Measurements from ENCODE around the gene CNDP2. TPM values are rescaled to one million over a fixed set of nuclear protein-coding genes. Genes with fewer than 3 reads are reported as not detected.

The CNDP2 gene
- total and polyA plus RNA-seq, 2 experiments from 2014 or later, result 79.2 to 114 TPM

GRCh38 chr18:74496508-74497323, 553 bp downstream of the CNDP2 start:
- Histone ChIP-seq H3K4me1 (ENCODE audit: low read depth) (peaks cover 5% of the 10 kb centered on the region), H3K27ac (peak overlapping the region; percentile 92), H3K27me3 (no peaks in the 10 kb centered on the region), H3K9me3 (ENCODE audit: low read depth) (no peaks in the 10 kb centered on the region), H3K4me3 (peak overlapping the region; percentile 86), H3K36me3 (peaks cover 6% of the 10 kb centered on the region)
- peak; percentile 65 to 73 for DNase-seq (ENCODE audit: low read depth in 1 of 2, low spot score in 1 of 2)
- peak; percentile 18 for TF ChIP-seq CTCF (IDR thresholded peaks at IDR 0.05; ENCODE audit: low read depth, low read length)

- Histone ChIP-seq H3K4me3 (peak overlapping the region; percentile 86), H3K4me1 (ENCODE audit: low read depth) (peaks cover 5% of the 10 kb centered on the region), H3K9me3 (ENCODE audit: low read depth) (no peaks in the 10 kb centered on the region), H3K27me3 (no peaks in the 10 kb centered on the region), H3K36me3 (peaks cover 12% of the 10 kb centered on the region), H3K27ac (peak overlapping the region; percentile 92)
- no peak for DNase-seq (ENCODE audit: low read depth in 1 of 2, low spot score in 1 of 2)
- TF ChIP-seq CTCF (IDR thresholded peaks at IDR 0.05; ENCODE audit: low read depth, low read length), result no peak
These were observed 1.1 kb downstream of the CNDP2 start for GRCh38 chr18:74497324-74497676.

- H3K4me3 ChIP-seq, result no peak overlapping the region
These were observed 1.6 kb downstream of the CNDP2 start for GRCh38 chr18:74497778-74498177.

GRCh38 chr18:74498712-74499627, 2.8 kb downstream of the CNDP2 start:
- Histone ChIP-seq H3K27me3 (no peaks in the 10 kb centered on the region), H3K9me3 (ENCODE audit: low read depth) (no peaks in the 10 kb centered on the region), H3K27ac (no peak overlapping the region), H3K36me3 (peaks cover 22% of the 10 kb centered on the region), H3K4me3 (no peak overlapping the region), H3K4me1 (ENCODE audit: low read depth) (peaks cover 5% of the 10 kb centered on the region)
- DNase-seq (ENCODE audit: low read depth in 1 of 2, low spot score in 1 of 2), result no peak
- no peak for TF ChIP-seq CTCF (IDR thresholded peaks at IDR 0.05; ENCODE audit: low read depth, low read length)

More at GRCh38 chr18:74497778-74498177, 1.6 kb downstream of the CNDP2 start:
- peaks cover 16% of the 10 kb centered on the region for H3K36me3 ChIP-seq
- H3K27me3 ChIP-seq, result no peaks in the 10 kb centered on the region
- no peaks in the 10 kb centered on the region for H3K9me3 ChIP-seq (ENCODE audit: low read depth)
- TF ChIP-seq CTCF (IDR thresholded peaks at IDR 0.05; ENCODE audit: low read depth, low read length), result no peak
- DNase-seq (ENCODE audit: low read depth in 1 of 2, low spot score in 1 of 2), result no peak
- H3K4me1 ChIP-seq (ENCODE audit: low read depth), result peaks cover 5% of the 10 kb centered on the region
- H3K27ac ChIP-seq, result no peak overlapping the region

GRCh38 chr18:74499633-74500032, 3.5 kb downstream of the CNDP2 start:
- H3K4me3 ChIP-seq, result no peak overlapping the region
- H3K9me3 ChIP-seq (ENCODE audit: low read depth), result no peaks in the 10 kb centered on the region
- H3K27ac ChIP-seq, result no peak overlapping the region
- no peak for TF ChIP-seq CTCF (IDR thresholded peaks at IDR 0.05; ENCODE audit: low read depth, low read length)
- H3K4me1 ChIP-seq (ENCODE audit: low read depth), result peaks cover 5% of the 10 kb centered on the region
- peak in 1 of 2 donors; percentile 29 for DNase-seq (ENCODE audit: low read depth in 1 of 2, low spot score in 1 of 2)
- H3K27me3 ChIP-seq, result no peaks in the 10 kb centered on the region
- peaks cover 27% of the 10 kb centered on the region for H3K36me3 ChIP-seq

All from cardiac muscle cell (in vitro differentiated cells and primary cell).